NCI-H128 (cell line): Measurements from ENCODE around the gene SUSD2.
A peak's percentile ranks its signal among the peaks of the same experiment; 100 is the strongest.

ENCODE experiments used
- DNase-seq: peaks from one replicate; lab custom pipeline; 2025; ENCODE audit not compliant: unreplicated experiment; lab: John Stamatoyannopoulos, UW

SUSD2 gene

GRCh38 chr22:24153353-24153752, 27.9 kb upstream of the SUSD2 start:
- no peak for DNase-seq

GRCh38 chr22:24153959-24154358, 27.3 kb upstream of the SUSD2 start:
- no peak for DNase-seq

GRCh38 chr22:24154826-24155225, 26.5 kb upstream of the SUSD2 start:
- DNase-seq: no peak

- DNase-seq: no peak
Measured at GRCh38 chr22:24155627-24156140, 25.6 kb upstream of the SUSD2 start.

- DNase-seq: no peak
Measured at GRCh38 chr22:24156141-24156912, 25.0 kb upstream of the SUSD2 start.

- DNase-seq: peak; percentile 18
Measured at GRCh38 chr22:24156913-24157821, 24.1 kb upstream of the SUSD2 start.

- DNase-seq: no peak
Measured at GRCh38 chr22:24157822-24158135, 23.5 kb upstream of the SUSD2 start.

- DNase-seq: no peak
Measured at GRCh38 chr22:24159650-24160049, 21.6 kb upstream of the SUSD2 start.

- no peak for DNase-seq
Measured at GRCh38 chr22:24160546-24160945, 20.7 kb upstream of the SUSD2 start.

GRCh38 chr22:24161485-24161884, 19.8 kb upstream of the SUSD2 start:
- DNase-seq: no peak

GRCh38 chr22:24161909-24162308, 19.4 kb upstream of the SUSD2 start:
- DNase-seq: no peak

- DNase-seq: no peak
Measured at GRCh38 chr22:24162436-24162835, 18.9 kb upstream of the SUSD2 start.

GRCh38 chr22:24164243-24164642, 17.0 kb upstream of the SUSD2 start:
- no peak for DNase-seq

- DNase-seq: no peak
Measured at GRCh38 chr22:24164940-24165339, 16.3 kb upstream of the SUSD2 start.

- DNase-seq: no peak
Measured at GRCh38 chr22:24165673-24166072, 15.6 kb upstream of the SUSD2 start.

- DNase-seq: no peak
Measured at GRCh38 chr22:24166811-24167210, 14.5 kb upstream of the SUSD2 start.

- DNase-seq: no peak
Measured at GRCh38 chr22:24169439-24170058, 11.7 kb upstream of the SUSD2 start.

GRCh38 chr22:24170188-24170587, 11.1 kb upstream of the SUSD2 start:
- no peak for DNase-seq

GRCh38 chr22:24170632-24171031, 10.7 kb upstream of the SUSD2 start:
- DNase-seq: no peak

GRCh38 chr22:24171822-24172221, 9.5 kb upstream of the SUSD2 start:
- DNase-seq: no peak

GRCh38 chr22:24175160-24175808, 6.0 kb upstream of the SUSD2 start:
- DNase-seq: peak; percentile 1
